NCI-H82 treated with DMSO at 0.1 percent for 48 hours (cell line): ENCODE results near the gene GIT1.

ENCODE experiments used
- DNase-seq: peaks from one replicate; lab custom pipeline; 2025; ENCODE audit not compliant: unreplicated experiment; lab: John Stamatoyannopoulos, UW

The GIT1 gene

DNA sequence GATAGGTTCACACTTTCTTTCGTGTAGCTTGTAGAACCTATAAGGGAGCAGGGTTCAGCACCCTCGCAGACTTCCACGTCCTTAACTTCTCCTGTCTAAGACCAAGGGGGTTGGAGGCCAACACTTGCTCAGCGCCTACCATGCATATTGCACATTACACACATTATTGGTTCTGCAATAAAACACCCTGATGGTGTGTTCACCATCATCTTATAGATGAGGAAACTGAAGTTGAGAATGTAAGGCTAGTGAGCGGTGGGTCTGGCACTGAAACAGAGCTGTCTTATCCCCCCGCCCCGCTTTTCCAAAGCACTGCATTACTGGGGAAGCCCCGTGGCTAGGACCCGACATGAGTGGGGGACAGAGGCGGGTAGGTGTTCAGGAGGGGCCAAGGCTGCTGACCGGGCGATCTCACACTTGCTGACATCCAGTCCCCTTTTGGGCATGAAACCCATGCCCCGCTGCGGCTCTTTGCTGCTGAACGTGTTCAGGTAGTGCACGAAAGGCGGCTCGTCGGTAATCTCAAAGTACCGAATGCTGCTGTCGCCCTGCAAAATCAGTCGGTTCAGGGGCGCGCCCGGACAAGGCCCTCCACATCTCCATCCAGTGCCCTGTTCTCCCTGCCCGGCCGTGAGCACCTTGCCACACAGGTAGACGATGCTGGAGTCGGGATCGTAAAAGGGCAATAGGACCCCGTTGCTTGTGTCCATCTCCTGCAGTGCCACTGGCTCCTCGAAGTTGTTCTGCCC is 27.0 kb upstream of the GIT1 start:
- no peak for DNase-seq

DNA sequence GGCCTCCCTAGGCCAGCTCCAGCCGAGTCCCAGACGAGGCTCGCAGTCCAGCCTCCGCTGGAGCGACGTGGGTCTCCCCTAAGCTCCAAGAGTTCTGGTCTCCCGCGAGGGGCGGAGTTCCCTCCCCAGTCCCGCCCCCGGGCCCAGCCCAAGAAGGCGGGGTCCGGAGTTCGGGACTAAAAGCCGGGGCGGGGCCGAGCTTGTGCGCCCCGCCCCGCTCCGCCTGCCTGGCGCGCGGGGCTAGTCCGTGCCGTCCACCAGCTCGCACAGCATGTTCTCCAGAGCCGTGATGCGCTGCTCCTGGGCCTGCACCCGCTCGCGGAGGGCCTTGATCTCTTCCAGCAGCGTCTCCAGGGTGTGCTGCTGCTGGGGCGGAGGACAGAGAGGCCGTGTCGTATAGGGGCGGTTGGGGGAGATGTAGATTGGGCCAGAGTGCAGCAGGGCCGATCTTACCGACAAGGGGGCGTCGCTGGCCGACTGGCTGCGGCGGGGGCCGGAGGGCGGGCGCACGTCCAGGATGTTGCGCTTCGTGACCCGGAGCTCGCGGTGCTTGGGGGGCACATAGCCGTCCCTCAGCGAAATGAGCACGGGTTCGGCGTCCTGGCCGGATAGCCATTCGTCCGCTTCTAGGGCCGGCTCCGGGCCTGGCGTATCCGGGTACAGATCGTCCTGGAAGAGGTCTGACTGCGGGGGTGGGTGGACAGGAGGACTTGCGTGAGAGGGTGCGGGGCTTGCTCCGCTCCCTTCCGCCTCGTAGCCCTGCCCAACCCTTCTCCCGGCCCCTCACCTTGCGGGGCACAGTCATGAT is 26.2 kb upstream of the GIT1 start:
- DNase-seq: peak; percentile 87

GRCh38 chr17:29615048-29615385 is 25.6 kb upstream of the GIT1 start:
- DNase-seq: no peak

DNA sequence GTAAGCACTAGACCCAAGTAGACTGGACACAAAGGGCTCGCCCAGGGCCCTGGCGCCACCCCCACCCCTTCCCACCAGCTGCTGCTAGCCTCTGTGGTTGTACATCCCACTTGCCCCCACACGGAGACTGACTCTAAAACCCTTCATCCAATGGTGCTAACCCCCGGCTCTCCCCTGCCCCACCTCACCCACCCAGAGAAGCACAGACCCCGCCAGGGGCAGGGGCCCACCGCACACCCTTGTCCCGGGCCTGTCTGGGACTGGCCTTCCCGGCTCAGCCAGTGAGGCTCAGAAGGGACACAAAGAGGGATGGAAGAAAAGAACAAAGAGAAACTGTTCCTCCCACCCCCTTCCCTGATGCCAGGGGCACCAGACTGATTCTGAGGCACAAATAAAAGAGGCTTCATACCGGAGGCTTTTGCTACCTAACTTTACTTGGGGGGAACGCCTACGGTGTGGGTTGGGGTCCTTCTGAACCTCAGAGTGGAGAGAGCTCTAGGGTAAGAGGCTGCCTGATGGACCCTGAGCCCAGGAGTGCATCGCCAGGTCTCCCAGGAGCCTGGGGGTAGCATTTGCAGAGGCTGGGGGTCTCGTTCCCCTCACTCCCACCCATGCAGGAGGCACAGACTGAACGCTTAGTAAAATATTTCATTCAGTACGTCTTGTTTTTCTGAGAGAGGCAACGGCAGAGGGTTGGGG is 25.1 kb upstream of the GIT1 start:
- no peak for DNase-seq

- DNase-seq: no peak
Observed at GRCh38 chr17:29613856-29614255, 24.4 kb upstream of the GIT1 start.

DNA sequence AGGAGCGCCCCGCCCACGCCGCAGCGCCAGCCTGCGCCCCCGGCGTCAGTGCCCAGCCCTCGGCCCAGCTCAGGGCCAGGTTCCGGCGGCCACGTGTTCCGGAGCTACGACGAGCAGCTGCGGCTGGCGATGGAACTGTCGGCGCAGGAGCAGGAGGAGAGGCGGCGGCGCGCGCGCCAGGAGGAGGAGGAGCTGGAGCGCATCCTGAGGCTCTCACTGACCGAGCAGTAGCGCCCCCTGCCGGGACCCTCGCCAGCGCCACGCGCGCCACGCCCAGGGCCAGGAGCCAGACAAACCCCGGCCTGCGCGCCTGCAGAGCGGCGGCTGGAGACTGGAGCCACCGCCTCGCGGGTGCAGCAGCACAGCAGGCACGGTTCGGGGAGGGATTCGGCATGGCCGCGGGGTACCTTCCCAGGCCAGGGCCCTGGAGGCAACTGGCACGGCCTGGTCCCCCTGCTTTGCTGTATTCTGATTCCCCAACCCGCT is 23.9 kb upstream of the GIT1 start:
- DNase-seq: no peak

GRCh38 chr17:29612404-29613280 is 23.2 kb upstream of the GIT1 start:
- no peak for DNase-seq

GRCh38 chr17:29612094-29612403 is 22.6 kb upstream of the GIT1 start:
- no peak for DNase-seq

DNA sequence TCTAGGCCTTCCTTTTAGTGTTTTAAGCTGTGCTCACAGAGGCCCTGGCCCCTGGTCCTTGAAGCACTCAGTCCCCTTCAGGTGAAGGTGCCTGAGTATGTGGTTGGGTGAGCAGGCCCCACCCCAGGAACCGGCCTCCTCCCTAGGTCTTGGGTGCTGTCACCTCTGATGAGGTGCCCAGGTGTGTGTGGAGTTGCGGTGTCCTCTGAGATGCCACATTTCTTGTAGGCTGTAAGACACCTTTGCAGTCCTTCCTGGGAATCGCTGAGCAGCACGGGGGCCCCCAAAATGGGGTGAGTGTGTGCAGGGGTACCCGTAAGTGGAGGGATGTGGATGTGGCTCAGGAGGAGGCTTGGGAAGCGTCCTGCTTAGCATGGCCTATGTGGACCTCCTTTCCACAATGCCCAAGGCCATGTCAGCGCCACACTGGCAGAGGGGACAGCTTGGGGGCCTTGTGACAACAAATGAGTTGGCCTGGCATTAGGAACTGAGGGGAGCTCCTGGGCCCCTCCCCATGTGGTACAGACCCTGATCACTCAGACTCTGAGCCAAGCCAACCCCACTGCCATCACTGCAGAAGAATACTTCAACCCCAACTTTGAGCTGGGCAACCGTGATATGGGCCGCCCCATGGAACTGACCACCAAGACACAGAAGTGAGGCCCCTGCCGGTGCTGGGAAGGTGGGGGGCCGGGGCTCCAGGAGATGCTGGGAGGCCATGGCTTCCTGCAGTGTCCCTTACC is 22.1 kb upstream of the GIT1 start:
- no peak for DNase-seq

DNA sequence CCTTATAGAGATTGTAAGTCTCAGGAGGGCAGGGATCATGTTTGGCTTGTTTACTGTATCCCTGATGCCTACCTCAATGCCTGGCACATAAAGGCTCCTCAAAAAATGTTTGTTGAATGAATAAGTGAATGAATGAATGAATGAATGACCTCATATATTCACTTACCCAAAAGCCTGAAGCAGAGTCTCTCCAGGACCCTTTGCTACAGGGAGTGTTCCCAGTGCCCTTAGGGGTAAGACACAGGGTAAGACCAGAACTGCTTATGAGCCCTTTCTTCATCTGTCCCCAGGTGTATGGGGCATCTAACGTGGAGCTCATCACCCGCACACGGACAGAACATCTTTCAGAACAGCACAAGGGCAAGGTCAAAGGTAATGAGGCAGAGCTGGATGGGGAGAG is 20.9 kb upstream of the GIT1 start:
- DNase-seq: no peak

DNA sequence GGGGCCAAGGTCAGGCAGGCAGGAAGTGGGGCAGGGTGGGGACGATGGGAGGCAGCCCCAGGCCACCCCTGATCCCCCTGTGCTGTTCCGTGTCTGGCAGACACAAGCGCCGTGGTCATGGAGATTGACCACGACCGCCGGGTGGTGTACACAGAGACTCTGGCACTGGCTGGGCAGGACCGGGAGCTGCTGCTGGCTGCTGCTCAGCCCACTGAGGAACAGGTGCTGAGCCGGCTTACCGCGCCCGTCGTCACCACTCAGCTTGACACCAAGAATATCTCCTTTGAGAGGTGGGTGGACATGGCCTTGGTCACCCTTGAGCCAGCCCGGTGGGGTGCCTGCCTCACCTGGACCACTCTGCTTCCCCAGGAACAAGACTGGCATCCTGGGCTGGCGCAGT is 19.5 kb upstream of the GIT1 start:
- DNase-seq: no peak

GRCh38 chr17:29607557-29608195 is 18.2 kb upstream of the GIT1 start:
- DNase-seq: no peak

- no peak for DNase-seq
Observed at GRCh38 chr17:29603109-29603674, 13.7 kb upstream of the GIT1 start.

DNA sequence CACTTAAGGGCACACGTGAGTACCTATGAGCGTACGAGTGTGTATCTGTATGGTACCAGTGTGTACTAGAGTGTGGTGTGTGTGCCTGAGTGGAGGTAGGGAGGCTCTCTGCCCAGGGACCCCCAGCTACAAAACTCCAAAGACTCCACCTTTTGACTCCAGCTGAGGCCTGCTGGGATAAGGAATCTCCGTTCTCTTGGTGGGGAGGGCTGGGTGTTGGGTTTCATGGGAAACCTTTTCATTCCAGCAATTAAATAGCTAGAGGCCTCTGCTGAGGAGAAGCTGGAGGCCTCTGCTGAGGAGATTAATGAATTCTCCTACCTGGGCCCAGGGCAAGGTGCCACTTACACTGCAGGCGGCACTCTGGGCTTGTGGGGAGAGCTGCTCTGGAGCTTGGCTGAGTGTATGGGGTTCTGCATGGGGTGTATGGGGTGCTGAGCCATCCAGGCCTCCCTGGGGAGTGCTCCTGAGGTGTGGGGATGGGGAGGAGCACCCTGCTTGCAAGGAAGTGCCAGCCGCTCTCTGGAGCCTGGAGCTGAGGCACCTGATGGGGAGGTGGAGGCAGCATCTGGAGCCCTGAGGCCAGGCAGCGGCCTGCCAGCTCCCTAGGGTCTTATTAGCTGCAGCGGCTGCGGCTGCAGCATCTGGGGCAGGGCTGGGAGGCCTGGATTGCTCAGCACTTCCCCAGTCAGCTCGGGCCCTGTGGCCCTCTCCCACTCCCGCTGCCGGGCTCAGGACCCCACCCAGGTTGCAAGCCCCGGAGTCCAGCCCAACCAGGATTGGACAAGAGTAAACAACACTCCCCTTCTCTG is 8.1 kb upstream of the GIT1 start:
- DNase-seq: no peak

- DNase-seq: no peak
Observed at GRCh38 chr17:29596811-29597210, 7.4 kb upstream of the GIT1 start.

DNA sequence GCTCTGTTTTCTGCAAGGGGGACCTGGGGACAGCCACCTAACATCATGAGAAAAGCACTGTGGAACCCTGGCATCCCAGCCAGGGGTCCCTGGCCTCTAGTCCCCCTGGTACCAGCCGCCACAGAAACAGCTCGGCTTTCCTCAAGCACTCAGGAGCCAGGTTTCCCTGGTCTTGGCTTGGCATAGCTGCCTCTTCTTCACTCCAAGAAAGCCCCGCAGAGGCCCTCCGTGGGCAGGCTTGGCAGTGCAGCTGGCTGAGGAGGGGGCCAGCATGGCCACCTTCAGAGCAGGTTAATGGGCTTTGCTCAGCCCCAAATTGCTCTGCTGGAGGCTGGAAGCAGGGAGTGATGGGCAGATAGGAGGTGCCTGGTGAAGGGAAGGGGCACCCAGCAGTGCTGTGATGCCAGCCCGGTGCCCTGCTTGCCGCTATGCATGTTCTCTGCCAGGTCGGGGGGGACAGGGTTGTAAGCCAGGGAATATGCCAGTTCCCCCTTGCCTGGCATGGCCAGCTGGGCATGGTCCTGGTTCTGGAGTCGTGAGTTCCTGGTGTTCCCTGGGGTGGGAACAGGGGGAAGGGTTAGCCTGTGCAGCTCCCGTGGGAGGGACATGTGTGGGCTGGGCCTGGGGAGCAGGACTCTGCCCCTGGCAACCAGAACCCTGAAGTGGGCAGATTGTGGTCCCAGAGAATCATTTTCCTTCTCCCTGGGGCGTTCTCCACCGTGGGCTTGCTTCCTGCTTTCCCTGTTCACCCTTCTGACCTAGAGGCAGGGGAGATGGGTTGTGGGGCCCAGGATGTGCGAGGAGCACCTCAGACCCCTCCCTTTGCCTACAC is 6.7 kb upstream of the GIT1 start:
- DNase-seq: no peak

DNA sequence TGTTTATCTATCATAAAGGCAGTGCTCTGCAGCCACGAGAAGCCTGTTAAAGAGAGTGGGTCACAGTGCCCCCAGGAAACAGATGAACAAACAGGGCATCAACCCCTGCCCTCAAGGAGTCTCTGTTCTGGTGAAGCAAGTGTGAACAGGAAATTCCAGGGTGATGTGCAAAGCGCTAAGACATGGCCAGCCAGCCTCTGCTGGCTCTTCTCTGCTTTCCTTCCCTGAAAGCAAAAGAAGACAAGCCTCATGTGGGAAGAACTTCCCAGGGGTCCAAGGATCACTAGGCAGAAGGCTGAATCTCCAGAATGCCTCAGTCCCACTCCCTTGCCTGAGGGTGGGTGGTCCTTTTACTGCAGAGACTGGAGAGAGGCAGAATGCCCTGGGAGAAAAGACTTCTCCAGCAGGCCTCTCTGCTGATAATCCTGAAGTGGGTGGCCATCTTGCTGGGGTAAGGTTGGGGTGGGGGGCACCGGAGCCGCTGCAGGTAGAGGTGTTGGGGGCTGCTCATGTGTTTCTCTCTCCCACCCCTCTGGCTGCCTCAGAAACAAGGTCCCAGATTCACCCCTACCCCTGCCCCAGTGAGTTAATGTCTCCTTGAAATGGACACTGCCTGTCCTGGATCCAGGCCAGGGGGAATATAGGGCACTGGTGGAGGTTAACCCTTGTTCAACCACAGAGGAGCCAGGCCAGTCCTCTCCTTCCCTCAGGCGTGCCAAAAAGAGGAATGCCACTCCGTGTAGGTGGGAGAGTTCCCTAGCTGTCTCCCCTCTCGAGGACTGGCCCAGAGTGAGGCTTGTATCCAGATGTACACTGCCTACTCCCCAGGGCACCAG is 5.9 kb upstream of the GIT1 start:
- no peak for DNase-seq
